DMS153 (cell line): ENCODE measurements around the gene GJB4.
"Not testable (repeated sequence)": the region's sequence is repeated elsewhere in the genome, so short reads cannot be mapped to it uniquely, and the experiment has no call there.

ENCODE experiments used
- DNase-seq: peaks from one replicate; lab custom pipeline; 2025; lab: John Stamatoyannopoulos, UW

GJB4 gene

GRCh38 chr1:34746785-34747637, 12.5 kb upstream of the GJB4 start:
- no peak for DNase-seq

- DNase-seq: no peak
Observed at GRCh38 chr1:34747638-34747941, 11.9 kb upstream of the GJB4 start.

GRCh38 chr1:34749992-34750391, 9.5 kb upstream of the GJB4 start:
- no peak for DNase-seq

- DNase-seq: no peak
Observed at GRCh38 chr1:34750610-34751009, 8.9 kb upstream of the GJB4 start.

- DNase-seq: no peak
Observed at GRCh38 chr1:34753163-34753562, 6.4 kb upstream of the GJB4 start.

GRCh38 chr1:34754964-34755637, 4.4 kb upstream of the GJB4 start, which contains the start of gene GJB5:
Gene GJB5, plus strand, starts transcription at chr1:34755047. Its CDS starts 2,284 bp downstream, at chr1:34757331.
- DNase-seq: no peak

- DNase-seq: no peak
Observed at GRCh38 chr1:34755961-34756360, 3.6 kb upstream of the GJB4 start.

- no peak for DNase-seq
Observed at GRCh38 chr1:34757386-34757785, 2.2 kb upstream of the GJB4 start.

- DNase-seq: no peak
Observed at GRCh38 chr1:34758751-34759150, 789 bp upstream of the GJB4 start.

- no peak for DNase-seq
Observed at GRCh38 chr1:34761176-34761761, 1.7 kb downstream of the GJB4 start.

- DNase-seq: no peak
Observed at GRCh38 chr1:34761776-34762307, 2.3 kb downstream of the GJB4 start.

GRCh38 chr1:34762474-34763141, 3.1 kb downstream of the GJB4 start:
- DNase-seq: no peak

GRCh38 chr1:34763142-34763781, 3.7 kb downstream of the GJB4 start:
- no peak for DNase-seq

GRCh38 chr1:34768856-34769255, 9.3 kb downstream of the GJB4 start:
- no peak for DNase-seq

GRCh38 chr1:34770891-34771504, 11.5 kb downstream of the GJB4 start:
- no peak for DNase-seq

- no peak for DNase-seq
Observed at GRCh38 chr1:34771573-34772371, 12.2 kb downstream of the GJB4 start.

- not testable (repeated sequence) for DNase-seq
Observed at GRCh38 chr1:34773114-34773513, 13.6 kb downstream of the GJB4 start.

GRCh38 chr1:34774957-34775356, 15.4 kb downstream of the GJB4 start:
- no peak for DNase-seq

- no peak for DNase-seq
Observed at GRCh38 chr1:34776911-34777310, 17.4 kb downstream of the GJB4 start.

- DNase-seq: no peak
Observed at GRCh38 chr1:34777519-34778321, 18.2 kb downstream of the GJB4 start.
